ENCODE data around the gene SRSF11.

DNA sequence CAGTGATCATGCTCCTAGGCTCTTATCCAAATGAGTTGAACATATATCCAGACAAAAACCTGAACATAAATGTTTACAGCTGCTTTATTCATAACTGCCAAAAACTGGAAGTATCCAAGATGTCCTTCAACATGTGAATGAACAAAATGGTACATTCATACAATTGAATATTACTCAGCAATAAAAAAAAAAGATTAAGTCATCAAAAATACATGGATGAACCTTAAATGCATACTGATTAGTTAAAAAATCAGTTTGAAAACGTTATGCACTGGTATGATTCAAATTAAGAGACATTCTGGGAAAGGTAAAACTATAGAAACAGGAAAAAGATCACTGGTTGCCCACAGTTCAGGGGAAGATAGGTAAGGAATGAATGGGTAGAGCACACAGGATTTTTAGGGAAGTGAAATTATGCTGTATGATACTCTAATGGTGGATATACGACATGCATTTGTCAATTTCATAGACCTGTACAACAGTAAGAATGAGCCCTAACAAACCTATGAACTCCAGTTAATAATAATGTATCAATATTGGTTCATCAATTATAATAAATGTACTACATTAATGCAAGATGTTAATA is 18.9 kb upstream of the SRSF11 start:
- TF ChIP-seq, protein P1, sequence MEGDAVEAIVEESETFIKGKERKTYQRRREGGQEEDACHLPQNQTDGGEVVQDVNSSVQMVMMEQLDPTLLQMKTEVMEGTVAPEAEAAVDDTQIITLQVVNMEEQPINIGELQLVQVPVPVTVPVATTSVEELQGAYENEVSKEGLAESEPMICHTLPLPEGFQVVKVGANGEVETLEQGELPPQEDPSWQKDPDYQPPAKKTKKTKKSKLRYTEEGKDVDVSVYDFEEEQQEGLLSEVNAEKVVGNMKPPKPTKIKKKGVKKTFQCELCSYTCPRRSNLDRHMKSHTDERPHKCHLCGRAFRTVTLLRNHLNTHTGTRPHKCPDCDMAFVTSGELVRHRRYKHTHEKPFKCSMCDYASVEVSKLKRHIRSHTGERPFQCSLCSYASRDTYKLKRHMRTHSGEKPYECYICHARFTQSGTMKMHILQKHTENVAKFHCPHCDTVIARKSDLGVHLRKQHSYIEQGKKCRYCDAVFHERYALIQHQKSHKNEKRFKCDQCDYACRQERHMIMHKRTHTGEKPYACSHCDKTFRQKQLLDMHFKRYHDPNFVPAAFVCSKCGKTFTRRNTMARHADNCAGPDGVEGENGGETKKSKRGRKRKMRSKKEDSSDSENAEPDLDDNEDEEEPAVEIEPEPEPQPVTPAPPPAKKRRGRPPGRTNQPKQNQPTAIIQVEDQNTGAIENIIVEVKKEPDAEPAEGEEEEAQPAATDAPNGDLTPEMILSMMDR (IDR thresholded peaks at IDR 0.05), result no peak
- no peak for TF ChIP-seq POLR2A (IDR thresholded peaks at IDR 0.05)
